HS-27A (cell line): ENCODE measurements around the gene RPS21.
A peak's percentile ranks its signal among the peaks of the same experiment; 100 is the strongest.

Source experiments
- DNase-seq: peaks from one replicate; pipeline ENCODE4 v3.0.0-alpha.2; 2012; ENCODE audit warnings: low read depth, missing footprints

RPS21 gene

DNA sequence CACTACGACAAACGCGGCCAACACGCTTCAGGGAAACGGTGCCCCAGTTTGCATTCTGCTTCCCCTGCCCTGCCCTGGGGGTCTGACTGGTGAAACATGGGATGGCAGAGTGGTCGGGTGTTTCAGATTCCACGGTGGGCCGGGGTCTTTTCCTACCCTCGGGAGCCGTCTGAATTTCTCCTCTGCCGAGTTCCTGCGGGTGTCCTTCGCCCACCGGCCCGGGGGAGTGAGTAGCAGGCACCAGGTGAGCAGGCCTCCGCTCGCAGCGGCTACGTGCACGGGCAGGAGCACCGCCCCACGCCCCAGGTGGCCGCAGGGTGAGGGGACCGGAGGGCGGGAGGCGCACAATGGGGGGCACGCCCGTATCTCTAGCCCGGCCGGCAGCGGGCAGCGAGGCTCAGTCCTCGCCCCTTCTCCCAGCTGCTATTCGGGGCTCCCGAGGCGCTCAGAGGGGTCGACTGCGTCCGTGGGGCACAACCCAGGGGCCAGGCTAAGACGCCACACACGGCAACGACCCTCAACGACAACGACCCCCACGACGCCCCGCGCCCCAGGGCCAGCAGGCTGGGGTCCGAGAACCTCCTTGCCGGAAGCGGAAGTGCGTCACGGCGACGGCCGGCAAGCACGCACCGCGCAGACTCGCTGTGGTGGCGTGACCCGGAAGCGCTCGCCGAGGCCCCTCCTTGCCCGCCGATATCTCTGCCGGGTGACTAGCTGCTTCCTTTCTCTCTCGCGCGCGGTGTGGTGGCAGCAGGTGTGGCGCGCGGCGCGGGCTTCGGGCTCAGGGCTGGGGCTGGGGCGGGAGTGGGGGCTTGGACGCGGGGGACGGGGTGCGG is at the start of gene RPS21:
RPS21 (plus strand) TSS at position 721 of the 836 bp plus-strand sequence. CDS start 236 bp downstream, outside the sequence.
- peak; percentile 61 for DNase-seq

DNA sequence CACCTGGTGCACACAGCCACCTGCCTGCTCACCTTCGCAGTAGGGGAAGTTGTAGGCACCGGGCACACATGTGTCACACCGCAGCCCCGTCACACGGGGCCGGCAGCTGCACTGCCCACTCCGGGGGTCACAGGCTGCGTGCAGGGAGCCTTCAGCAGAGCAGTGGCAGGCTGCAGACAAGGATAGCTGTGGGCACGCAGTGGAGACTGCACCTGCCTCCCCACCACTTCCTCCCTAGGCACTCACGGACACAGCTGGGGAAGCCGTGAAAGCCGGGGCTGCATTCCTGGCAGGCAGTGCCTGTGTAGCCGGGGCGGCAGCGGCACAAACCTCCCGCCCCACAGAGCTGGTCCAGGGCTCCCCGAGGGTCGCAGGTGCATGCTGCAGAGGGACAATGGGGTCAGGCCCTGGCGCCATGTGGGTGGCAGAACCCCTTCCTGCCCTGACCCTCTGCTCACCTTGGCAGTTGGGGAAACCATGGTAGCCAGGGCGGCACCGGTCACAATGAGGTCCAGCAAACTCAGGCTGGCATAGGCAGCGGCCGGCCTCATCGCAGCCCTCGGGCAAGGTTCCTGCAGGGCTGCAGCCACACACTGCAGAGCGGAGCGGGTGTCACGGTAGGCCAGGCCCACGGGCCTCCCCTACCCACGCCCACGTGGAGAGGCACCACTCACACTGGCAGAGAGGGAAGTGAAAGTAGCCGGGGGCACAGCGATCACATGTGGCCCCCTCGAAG is 49.2 kb upstream of the RPS21 start:
- no peak for DNase-seq

DNA sequence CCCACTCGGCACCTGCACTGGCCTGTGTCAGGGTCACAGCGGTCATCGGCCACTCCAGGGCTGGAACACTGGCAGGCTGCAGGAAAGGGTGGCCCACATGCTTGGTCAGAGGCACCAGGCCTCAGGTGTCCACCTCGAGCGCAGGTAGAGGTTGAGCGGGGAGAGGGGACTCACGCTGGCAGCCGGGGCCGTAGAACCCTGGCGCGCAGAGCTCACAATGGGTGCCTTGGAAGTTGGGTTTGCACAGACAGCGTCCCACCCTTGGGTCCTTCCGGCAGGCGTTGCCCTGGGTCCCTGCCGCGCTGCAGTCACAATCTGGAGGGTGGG is 48.6 kb upstream of the RPS21 start:
- no peak for DNase-seq

DNA sequence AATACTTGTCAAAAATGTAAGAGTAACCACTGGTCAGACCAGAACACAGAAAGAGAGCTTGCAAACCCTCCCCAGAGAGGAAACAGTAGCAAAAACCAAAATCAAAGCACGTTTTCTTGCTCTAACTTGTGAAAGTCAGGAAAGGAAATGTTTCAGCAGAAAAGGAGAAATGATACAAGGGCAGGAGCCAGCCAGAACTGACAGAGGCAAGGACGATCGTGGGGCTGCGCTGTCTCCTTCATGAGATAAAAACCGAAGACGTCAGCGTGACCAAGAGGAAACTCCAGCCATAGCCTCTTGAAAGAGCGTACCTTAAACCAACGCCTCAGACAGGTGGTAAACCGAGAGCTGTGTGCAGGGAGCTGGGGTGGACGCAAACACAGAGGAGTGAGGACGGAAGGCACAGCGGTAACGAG is 47.2 kb upstream of the RPS21 start:
- DNase-seq, result no peak

DNA sequence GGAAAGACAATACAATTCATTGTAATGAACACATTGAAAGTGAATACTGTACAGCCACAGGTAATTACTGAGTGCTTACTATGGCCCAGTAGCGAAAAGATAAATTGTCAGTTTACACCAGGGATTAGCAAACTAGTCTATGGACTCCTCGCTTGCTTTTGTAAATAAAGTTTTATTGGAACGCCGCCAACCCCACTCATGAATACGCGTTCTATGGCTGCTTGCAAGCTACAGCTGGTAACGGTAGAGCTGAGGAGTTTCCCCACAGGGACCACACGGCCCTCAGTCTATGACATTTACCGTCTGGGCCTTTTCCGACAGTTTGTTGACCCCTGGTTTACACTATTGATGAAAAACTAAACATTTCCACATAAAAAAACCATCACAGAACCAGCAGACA is 44.0 kb upstream of the RPS21 start:
- no peak for DNase-seq

DNA sequence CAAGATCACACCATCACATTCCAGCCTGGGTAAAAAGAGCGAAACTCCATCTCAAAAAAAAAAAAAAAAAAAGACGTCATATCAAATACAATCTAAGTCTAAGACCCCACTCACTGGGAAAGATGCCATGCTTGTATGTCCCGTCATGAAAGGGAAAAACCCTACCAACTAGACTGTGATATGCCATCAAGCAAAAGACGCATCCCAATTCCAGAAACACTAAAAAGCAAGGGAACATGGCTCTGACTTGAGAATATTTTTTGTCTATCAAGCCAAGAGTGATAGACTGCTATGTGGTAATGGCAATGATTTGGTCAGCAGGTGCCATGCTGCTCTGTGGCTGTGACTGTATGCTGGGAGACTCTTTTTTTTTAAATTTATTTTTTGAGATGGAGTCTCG is 42.8 kb upstream of the RPS21 start:
- no peak for DNase-seq

DNA sequence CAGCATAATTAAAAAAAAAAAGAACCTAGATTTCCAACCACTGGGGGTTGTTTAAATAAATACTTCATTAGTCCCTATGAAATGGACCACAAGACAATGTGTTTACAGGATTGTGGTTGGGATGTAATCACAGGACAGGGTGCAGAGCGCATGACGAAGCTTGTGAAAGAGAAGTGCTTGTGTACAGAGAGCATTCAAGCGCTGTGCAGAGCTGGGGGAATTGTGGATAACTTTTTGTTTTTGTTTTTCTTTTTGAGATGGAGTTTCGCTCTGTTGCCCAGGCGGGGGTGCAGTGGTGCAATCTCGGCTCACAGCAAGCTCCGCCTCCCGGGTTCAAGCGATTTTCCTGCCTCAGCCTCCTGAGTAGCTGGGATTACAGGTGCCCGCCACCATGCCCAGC is 42.1 kb upstream of the RPS21 start:
- no peak for DNase-seq

DNA sequence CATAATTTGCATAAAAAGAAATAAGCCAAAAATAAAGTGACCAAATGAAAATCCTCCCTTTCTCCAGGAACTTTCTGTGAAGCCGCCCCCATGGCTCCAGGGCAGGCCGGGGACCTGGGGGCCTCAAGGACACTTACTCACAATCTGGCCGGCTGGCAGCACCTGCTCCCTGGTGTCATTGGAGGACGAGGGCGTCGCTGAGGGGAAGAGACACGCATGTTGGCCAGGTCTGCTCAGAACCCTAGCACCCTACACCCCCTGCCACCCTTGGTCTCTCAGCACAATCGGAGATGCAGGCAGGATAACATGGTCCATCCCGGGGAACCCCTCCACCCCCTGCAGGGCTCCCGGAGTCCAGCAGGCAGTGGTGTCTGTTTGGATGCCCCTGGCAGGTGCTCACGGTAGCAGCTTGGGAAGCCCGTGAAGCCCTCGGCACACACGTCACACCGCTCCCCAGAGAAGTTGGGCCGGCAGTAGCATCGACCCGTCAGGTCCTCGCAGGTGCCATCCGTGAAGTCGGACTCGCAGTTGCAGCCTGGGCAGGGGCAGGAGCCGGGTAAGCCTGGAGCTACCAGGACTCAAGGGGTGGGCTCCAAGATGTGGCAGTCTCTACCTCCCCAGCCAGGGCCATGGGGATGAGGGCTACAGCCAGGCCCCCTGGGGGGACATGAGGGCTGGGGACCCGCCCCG is 41.1 kb upstream of the RPS21 start:
- DNase-seq, result no peak

DNA sequence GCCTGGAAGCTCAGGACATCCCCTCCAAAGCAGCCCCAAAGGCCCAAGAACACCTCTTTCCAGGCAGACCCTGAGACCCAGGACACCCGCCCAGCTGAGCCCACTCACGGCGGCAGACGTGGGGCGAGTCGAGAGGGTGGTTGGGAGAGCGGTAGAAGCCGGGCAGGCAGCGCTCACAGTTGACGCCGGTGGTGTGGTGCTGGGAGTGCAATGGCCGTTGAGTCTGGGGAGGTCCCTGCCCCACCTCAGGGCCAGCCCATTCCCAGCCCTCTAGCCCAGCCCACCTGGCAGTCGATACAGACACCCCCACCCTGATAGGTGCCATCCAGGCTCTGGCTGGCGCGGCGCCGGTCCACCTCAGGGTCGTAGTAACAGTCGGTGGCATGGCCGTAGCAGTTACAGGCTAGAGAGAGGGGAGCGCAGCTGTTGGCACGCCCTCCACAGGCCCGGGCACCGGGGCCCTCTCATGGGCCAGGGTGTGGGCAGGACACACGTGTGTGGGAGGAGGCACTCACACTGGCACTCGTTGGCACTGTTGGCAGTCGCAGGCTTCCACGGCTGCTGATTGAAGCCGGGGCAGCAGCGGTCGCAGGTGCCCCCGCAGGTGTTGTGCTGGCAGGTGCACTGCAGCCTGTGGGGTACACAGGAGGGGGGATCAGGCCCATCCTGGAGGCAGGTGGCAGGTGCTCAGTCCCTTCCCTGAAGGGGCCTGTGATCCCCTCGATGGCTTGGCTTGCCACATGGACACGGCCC is 40.3 kb upstream of the RPS21 start:
- DNase-seq, result no peak

DNA sequence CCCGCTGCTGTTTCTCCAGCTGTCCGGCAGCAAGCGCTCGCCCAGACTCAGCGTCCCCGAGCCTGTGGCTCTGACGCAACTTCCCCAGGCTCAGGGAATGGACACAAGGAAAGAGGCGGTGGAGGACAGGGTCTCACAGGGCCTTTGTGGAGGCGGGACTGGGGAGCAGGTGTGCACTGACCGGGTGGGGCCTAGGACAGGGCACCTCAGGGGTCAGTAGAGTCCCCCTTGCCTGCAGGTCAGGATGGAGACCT is 39.8 kb upstream of the RPS21 start:
- no peak for DNase-seq

DNA sequence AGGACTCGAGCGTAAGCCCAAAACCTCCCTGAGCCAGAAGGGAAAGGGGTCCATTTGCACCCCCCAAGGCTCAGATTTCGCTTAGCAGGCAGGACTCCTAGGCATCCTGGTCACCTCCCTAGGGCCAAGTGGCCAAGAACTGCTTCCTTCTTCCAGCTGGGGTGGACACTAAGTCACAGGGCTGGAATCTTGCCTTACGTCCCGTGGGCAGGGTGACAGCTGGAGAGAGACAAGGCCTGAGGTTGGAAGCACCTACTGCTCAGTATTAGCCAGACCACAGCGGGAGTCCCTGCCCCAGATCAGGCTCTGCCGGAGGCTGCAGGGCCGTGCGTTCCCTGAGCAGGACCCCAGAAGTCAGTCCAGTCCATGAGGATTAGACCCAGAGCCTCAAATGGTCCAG is 39.5 kb upstream of the RPS21 start:
- DNase-seq, result no peak

DNA sequence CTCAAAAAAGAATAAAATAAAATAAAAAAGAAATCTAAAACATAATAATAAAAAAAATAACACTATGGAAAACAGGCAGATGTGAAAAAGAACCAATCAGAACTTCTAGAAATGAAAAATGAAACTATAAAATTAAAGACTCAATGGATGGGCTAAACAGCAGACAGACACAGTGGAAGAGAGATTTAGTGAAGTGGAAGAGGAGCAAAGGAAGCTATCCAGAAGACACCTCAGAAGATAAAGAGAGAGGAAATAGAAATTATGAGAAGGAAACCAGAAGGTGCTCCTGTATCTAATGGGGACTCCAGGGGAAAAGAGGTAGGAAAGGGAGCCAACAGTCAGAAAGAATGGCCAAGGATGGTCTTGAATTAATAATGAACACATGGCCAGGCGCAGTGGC is 38.3 kb upstream of the RPS21 start:
- no peak for DNase-seq

DNA sequence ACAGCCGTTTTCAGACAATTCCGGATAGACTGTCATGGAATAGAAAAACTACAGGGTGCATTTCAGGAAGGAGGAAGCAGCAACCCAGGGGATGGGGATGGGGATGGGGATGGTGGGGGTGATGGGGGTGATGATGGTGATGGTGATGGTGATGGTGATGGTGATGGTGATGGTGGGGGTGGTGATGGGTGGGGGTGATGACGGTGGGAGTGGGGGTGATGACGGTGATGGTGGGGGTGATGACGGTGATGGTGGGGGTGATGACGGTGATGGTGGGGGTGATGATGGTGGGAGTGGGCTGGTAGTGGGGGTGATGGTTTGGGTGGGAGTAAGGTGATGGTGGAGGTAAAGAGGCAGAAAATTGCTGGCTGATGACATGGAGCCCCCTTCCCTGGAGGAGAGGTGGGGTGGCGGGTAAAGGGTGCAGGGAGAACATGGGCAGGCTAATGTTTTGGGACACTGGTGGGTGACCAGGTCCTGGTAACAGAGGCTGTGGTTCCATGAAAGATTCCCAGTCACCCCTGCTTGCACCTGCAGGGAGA is 37.3 kb upstream of the RPS21 start:
- no peak for DNase-seq

DNA sequence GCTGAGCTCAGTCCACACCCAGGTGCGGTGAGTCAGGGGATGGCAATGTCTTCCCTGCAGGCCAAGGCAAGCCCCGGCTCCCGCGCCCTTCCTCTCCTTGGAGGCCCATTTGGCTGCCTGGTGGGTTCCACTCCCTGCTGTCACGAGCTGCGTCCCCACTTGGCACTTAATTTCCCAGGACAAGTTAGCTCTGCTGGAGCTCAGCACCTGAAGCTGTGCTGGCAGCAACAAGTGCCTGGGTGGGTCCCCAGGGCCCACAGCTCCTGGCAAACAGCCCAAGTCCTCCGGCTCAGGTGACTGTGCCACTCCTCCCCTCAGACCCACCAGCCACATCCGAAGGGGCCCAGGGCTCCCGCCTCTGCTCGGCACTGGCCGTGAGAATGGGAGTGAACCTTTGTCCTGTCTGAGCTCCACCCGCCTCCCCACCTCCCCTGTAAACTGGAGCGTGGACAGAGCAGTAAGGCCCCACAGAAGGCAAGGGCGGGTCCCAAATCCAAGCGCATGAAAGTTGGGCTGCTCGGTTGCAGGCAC is 36.7 kb upstream of the RPS21 start:
- no peak for DNase-seq

DNA sequence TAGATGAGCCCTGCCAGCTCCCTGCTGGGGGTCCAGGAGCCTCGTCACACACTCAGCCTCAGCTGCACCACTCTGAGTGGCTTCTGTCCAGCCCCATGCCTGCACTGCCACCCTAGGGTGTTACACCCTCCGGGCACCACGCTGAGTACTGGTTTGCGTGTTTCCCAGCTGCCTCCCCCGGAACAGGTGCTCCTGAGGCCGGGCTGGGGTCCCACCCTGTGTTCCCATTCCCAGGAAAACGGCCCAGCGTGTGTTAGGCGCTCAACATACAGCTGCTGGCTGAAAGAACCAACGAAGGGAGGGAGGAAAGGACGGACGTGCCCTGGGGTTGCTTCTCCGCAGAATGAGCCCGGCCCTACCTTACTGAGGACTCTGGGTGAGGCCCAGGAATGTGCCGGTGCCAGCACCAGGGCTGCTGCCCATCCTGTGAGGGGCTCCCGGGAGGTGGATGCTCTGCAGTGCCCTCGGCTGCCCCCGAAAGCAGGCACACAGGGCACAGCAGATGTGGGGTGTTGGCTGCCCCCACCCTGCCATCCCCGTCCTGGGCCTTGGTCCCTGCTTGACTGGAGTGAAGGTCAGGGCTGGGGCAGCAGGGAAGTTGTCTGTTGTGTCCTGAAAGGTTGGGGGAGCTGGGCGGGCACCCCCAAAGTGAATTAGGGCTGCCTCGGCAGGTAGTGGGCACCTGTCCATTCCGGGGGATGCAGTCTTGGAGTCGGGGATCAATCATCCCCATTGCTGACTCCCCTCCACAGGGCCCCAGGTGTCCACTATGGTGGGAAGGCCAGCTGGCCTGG is 36.1 kb upstream of the RPS21 start:
- no peak for DNase-seq

DNA sequence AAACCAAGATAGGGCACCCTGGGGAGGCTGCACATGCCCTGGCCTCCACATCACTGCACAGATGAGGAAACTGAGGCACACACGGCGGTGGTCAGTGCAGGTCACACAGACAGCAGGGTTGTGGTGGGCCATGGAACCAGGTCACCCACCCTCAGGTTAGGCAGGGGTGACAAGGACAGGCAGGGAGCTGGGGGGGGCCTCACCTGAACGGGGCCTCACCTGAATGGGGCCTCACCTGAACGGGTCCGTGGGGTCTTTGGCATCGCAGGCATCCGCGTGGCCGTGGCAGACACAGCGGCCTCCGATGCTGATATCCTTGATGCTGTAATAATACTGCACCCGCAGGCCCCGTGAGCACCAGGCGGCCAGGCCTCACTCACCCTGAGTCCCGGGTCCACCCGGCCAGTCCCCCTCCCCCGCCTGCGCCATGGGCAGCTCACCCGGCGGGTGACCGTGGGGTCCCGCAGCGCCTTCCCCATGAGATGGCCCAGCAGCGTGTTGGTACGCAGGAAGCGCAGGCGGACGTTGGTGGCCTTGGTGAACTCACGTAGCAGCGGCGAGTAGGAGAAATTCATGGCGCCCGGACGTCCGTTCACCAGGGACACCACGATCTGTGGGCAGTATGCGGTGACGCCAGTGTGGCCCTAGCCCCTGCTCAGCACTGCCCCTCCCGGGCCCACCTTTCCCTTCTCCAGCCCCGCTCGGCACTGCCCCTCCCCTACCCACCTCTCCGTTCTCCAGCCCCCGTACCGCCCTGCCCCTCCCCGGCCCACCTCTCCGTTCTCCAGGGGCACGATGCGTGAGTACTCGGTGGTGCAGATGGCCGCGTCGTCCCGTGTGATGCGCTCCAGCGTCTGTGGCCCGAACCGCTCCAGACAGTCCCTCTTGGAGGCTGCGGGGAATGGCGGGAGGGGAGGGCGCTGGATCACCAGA is 35.2 kb upstream of the RPS21 start:
- no peak for DNase-seq

DNA sequence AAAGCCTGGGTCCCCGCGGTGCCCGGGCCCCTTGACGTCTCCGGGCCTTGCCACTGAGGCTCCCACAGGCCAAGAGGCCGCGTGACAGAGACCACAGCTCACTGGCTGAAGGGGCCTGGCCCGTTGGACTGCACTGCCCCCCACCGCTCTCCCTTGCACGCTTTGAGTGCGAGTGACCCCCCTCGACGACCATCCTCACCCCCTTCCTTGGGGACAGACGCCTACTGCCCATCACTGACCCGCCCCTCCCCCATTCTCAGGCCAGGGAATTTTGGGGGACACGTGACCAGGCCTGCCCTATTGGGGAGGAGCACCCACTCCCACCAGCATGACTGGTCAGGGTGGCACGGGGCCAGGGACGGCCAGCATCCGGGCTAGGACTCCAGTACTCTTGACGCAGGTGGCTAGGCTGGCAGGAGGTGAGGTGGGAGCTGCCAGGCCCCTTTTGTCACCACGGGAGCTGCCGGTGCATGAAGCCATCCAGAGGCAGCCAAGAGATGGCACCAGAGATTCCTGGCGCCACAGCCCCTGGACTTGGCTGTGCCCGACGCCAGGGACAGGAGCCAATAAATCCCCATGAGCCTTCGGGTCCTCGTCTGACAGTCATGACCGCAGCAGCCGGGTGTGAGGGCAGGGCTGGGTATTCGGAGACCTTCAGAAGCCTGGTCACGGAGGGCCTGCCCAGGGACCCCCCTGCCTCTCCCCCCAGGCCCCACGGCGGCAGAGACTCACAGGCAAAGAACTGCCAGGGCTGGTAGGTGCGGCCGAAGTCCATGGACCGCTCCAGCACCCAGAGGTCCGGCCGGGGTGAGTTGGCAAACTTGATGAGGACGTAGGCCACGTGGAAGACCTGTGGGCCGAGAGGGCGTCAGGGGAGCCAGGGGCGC is 34.3 kb upstream of the RPS21 start:
- no peak for DNase-seq

DNA sequence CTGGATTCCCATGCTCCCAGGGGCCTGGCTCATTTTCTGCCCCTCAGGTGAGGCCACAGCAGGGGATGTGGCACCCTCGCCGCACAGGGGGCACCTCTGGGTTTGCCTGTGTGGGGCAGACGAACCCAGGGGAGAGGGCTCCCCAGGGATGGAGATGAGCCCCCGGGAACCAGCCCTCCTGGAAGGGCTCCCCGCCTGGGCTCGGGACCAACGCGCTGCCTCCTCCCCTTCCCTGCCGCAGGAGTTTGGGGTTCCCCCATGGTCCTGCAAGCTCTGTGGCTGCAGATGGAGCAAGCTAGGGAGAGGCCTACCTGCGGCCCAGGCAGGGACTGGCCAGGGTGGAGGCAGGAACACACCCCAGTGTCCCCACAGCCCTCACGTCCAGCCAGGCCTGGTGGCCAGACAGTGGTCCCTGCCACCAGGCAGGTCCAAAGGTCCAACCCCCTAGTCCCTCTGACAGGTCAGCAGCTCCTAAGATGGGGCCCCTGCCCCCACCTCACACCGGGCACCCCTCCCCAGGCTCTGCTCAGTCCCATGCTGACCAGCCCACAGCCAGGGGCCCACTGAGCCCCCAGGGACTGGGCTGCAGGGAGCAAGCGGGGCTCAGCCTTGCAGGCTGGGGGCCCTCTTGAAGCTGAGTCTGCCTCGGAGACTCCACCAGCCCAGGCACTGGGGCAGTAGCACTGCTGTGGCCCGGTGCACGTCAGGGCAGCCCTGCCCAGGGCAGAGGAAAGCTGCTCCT is 33.4 kb upstream of the RPS21 start:
- DNase-seq, result no peak
